Measurements from ENCODE around the gene ADAMTS2.
A peak's percentile ranks its signal among the peaks of the same experiment; 100 is the strongest.
"Not testable (repeated sequence)": the region's sequence is repeated elsewhere in the genome, so short reads cannot be mapped to it uniquely, and the experiment has no call there.

ADAMTS2 gene

DNA sequence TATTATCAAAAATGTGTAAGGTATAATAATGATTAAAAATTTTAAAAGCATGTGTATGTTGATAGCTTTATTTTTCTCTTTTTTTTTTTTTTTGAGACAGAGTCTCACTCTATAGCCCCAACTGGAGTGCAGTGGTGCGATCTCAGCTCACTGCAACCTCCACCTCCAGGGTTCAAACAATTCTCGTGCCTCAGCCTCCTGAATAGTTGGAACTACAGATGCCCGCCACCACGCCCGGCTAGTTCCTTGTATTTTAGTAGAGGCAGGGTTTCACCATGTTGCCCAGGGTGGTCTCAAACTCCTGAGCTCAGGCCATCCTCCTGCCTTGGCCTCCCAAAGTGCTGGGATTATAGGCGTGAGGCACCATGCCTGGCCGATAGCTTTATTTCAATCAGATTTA, 20.9 kb downstream of the ADAMTS2 start:
- DNase-seq = not testable (repeated sequence)

DNA sequence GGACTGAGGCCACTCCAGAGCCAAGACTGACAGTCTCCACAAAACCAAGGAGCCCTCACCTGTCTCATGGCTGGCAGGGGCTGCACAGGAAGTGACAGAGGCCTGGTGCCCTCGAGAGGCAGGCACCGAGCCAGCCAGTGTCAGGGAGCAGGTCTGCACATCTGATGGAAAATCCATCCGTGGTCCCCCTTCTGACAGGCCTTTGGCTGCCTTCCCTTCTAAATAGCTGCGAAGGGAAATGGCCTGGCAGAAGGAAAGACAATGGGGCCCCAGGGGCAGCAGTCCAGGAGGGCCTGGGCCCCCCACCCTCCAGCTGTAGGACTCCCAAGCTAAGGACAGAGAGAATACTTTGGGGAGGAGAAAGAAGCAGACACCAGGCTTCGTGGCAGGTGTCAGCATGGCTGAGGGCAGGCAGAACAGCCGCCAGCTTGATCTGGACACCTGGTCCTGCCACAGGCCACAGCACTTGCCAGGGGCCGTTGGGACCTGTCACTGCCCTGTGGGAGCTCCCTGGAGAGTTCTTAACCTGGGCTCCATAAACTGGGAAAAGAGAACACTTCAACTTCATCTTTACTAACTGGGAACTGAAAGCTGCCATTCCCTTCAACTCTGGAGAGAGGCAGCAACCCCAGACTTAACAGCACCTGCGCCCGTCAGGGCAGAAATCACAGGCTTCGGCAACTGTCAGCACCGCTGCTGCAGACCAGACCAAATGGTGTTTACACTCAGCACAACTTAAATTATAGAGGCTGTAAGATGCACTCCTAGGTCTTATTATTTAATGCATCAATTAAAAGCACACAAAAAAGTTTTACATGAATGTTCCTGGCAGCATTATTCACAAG, 22.0 kb downstream of the ADAMTS2 start:
- peak; percentile 56 for DNase-seq

DNA sequence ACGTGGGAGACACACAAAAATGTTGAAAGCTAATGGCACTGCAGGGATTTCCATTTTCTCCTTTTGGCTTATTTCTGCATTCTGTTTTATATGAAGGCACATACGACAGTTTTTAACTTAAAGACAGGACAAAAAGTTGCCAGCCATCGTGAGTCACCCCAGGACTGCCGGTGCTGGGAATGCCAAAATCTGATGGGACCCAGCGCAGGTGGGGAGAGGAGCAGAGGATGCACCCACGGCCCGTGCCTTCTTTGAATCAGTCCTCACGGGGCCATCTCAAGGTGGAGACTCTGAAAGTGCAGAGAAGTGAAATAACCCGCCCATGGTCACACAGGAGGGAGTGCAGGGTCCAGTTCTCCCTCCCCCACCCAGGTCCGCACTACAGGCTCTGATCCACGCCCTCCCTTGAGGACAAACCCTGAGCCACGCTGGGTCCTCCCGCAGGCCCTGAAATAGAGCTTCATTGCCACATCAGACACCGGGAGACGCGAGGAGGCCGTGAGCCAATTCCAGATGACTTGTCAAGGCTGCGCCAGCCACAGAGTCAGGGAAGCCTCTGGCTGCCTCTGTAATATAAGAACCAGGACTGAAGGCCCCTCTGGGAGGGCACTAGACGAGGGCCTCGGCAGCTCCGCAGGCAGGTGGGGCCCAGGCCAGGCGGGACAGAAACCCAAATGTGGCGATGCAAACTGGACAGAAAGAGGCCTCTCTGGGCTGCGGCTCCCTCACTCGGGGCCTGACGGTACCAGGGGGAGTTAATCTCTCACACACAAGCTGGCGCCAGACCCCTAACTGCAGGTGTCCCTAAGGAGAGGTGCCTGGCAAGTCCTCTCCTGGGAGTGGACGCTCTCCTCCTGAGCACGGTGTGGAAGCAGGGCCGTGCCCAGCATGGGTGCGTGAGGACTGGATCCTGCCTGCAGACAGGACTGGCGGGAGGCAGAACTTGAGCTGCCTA, 22.9 kb downstream of the ADAMTS2 start:
- no peak for DNase-seq

DNA sequence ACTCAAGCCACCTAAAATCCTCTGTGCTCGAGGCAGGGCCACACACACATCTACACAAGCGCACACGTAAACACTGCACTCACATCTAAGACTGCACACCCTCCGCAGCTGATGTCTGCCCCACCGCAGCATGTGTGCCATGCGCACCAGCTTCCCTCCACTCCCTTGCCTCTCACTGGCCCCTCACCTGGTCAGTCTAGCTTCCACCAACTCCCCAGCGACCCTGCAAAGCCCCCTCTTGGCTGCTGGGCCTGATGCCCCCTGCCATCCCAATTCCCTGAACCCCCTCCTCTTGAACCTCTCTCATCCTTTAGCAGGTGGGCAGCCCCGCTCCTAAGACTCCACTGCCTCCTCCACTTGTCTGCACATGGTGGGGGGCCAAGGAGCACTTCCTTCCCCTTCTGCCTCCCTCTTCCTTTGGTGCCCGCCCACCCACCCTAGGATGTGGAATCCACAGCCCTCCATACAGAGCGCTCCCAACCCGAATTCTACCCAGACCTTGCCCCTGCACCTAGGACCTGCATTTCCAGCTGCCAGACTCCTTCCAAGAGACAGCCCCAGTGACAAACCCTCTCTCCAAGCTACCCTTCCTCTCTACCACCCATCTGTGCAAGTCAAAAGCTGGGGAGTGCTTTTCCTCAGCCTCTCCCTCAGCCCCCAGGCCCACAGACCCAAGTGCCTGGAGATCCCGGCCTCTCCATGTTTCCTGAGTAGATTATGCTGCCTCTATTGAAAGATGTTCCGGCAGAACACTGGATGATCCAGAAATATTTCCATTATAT, 23.9 kb downstream of the ADAMTS2 start:
- no peak for DNase-seq

DNA sequence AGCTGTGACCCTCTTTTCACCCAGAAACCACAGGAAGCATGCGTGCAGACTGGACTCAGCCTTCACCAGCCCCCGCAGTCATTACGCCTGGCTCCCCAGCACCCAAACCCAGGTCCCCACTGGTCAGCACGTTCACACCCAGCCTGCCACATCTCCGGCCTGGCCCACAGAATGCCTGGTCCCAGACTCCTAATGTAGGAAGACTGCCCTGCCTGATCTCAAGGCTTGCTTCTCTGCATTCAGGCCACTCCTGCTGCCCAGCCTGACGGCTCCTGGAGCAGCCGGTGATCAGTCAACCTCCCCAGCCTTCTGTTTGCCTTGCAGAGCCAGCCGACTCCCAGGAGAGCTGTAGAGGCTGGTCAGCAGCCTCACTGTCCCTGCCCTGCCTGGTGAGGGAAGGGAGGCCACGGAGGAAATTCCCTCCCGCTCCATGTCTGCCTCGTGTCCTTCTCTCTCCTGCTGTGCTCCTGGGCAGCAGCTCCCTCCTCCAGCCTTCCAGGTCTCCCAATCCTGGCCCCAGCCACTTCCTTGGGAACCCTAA, 25.4 kb downstream of the ADAMTS2 start:
- DNase-seq = no peak

DNA sequence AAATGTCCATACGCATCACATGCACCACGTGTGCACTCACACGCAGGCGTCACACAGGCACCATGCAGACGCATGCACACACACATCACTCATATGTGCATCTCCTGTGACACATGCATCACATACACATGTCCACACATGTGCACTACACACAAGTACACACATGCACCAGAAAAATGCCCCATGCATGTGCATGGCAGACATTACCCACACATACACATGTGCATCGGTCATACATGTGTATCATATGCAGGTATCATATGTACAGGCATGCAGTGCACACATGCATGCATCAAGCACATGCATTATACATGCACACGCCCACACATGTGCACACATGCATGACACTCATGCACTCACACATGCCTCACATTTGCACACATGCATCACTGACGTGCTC, 26.1 kb downstream of the ADAMTS2 start:
- no peak for DNase-seq

DNA sequence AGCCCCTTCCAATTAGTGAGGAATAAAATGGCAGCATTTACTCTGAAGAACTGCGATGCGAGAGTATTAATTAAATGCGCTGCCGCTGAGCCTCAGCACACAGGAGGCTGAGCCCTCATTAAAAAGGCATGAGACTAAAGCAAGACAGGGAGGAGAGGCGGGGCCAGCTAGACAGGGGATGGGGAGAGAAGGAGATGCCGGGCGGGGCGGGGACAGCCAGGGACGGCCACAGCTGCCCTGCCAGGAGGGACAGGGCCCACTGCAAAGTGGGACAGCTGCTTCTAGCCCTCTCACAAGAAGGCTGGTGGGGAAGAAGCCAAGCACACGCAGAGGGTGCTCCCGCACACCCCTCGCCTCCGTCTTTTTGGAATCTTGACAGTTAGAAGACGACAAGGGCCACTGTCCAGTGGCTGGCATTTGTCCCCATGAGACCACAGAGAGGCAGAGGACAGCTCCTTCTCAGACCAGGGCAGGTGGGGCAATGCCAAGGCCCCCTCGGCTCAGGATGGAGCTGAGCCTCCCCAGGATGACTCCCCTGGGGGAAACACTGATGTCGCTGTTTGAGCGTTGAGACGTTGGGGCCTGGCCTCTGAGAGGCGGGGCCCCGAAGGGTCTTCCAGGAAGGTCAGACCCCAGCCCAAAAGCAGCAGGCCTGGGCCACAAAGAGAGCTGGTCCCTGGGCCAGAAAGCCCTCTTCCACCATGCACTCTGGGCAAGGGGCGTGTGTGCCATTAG, 26.9 kb downstream of the ADAMTS2 start:
- no peak for DNase-seq

DNA sequence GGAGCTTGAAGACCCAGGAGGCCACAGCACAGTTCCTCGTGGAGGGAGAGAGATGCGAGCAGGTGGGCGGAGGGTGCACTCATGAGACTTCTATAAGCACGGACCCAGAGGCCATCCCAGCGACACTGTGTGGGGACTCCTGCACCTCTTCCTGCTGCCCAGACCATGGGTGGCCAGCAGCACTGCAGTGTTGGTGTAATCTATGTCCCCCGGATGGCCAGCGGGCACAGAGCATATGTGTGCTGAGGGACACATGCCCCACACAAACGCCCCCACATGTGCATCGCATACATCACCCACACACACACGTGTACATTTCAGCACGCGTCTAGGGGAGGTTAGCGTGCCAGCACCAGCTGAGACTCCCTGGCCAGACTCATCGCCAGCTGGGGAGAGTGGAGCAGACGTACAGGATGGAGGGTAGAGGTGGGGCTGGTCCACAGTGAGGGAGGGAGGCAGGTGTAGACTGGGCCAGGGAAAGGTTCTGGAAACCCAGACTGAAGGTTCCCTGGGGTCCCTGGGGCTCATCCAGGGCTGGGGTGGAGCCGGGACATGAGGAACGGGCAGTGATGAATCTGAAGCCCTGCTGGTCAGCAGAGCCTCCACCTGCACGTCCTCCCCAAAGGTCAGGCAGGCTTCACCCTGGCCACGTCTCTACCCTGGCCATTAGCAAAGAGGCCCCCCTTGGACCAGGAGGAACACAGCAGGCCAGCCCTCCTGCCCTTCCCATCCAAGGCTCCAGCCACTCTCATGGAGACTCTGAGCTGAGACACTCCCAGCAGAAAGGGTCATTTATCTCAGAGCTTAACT, 27.6 kb downstream of the ADAMTS2 start:
- DNase-seq = no peak

DNA sequence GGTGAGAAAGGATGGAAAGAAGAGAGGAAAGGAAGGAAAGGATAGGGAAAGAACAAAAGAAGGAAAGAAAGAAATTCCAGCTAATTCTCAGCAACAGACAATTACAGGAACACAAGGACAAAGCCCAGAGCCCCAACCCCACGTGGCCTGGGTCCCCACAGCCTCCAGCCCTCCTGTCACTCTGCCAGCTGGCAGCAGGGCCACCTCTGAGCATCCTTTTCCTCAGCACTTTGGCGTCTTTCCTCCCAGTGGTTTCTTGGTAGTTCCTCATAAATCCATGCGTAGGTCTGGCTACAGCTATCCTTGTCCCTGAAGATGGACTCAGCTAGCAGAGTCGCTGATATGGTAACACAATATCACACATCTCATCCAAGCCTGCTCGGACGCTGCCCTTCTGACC, 28.3 kb downstream of the ADAMTS2 start:
- no peak for DNase-seq

DNA sequence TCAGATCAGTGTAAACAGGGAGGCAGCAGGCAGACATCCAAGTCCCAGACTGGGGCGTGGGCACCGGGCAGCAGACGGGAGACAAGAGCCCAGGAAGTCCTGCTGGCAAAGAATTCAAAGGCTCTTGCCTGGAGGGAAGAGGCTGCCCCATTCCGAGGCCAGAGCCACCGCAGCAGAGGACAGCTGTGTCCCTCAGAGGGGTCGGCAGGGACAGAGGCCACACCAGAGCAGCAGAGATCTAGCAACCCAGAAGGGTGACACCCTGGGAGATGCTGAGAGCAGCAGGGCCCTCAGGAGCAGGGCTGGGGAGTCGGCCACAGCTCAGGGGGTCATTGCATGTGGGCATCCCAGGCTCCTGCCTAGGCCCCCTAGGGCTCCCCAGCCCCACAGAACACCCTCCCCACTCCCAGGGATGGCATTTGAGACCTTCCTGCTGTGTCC, 29.1 kb downstream of the ADAMTS2 start:
- no peak for DNase-seq

DNA sequence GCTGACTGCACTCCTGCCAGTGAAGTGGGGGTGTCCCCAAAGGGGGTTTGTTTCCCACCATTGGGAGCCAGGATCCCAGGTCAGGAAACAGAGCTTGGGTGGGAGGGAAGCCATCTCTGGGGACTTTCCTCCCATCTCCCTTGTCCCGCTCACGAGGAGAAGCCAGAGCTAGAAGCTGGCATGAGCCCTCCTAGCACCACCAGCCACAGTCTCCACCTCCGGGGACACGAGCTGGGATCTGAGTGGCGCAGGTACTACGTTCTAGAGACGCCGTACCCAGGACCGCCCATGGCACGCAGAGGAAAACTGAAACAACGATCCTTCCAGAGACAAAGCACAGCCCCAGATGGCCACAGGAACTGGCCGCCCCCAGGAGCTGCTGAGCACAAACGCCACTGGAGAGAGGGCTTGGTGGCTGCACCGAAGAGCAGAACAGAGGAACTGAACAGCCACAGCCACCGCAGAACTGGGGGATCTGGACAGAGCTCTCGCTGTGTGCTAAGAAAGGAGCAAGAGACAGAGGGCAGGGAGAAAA, 29.8 kb downstream of the ADAMTS2 start:
- no peak for DNase-seq

DNA sequence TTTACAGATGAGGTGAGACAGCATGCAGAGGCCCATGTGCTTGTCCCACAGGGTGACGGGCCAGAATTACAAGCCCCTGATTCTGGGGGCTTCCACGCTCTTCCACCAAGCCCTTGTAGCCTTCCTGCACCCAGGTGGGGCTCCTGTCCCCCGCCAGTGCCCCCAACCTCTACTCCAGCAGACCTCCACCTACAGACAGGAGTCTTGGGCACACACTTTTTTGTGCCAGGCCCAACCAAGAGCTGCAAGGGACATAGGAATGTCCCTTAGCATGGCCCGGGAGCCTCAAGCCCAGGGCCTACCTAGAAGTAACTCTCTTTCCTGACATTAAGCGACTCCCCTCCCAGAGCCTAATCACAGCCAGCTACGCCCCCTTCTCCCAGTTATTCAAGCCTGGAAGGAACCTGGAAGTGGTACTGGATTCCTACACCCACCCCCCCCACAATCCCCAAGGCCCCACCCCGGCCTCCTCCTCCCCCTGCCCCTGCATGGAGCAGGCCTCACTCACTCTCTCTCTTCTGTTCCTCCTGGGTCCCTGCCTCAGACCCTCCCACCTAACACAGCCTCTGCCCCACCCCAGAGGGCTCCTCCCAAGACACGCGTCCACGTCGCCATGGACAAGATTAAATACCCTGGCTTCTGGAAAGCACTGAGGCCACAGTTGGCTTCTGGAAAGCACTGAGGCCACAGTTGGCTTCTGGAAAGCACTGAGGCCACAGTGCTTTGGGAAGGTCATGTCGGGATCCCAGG, 30.5 kb downstream of the ADAMTS2 start:
- no peak for DNase-seq

DNA sequence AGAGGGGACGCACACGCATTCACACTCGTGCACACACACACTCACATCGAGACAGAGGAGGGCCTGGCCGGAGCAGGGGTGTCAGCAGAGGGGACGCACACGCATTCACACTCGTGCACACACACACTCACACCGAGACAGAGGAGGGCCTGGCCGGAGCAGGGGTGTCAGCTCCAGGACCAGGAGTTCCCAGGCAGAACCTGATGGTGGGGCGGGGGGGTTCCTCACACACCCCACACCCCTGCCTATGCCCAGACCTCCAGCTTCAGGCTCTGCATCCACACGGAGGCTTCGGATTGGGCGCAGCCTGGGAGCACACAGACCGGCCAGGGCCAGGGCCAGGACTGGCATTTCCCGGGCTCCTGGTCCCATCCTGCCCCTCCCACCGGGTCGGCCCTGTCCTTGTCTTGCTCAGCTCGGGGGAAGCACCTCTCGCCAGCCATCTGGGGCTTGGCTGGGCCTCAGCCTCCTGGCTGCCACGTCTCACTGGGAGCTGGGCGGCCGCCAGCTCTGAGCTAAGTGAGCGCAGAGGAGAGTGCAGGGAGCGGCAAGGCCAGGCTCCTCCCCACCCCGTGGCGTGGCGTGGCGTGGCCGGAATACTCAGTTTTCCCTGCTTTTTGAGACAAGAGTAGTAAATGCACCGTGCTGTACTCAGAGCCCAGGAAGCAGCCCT, 31.3 kb downstream of the ADAMTS2 start:
- peak; percentile 45 for DNase-seq

DNA sequence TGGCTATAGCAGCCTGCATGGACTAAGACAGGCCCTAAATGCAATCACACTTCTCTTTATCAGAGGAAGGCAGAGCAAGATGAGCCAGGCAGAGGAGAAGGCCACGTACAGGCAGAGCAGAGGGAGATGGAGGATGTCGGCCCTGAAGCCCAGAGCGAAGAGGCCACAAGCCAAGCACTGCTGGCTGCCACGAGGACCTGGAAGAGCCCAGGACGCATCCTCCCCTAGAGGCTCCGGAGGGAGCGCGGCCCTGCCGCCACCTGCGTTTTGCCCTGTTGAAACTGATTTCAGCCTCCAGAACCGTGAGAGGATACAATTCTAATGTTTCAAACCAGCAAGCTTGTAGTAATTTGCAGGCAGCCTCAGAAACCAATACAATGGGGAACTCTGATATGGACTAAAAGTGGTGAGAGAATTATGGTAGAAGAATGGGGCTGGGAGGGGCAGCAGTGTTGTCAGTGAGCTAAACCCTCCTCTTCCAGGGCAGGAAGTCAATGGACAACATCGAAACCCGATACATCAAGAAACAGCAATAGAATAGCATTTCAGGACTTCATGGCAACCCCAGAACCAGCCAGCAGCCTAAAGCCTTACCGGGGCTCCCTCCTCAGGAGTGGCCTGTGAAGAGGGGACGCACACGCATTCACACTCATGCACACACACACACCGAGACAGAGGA, 32.6 kb downstream of the ADAMTS2 start:
- no peak for DNase-seq

DNA sequence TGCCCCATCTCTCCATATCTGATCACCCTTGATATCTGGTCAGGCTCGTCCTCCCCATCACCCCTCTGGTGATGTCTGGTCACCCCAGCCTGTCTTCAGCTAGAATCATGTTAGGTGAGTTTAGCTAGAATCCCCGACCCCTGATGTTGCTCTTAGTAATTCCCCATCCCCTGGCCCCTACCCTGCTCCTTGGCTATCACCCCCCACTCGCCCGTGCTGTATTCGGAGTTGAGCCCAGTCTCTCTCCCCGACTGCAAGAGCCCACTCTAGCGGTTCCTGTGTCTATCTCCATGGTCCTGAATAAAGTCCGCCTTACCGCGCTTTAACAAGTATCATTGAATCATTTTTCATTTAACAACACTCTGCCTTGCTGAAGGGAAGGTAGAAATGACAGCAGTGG, 33.7 kb downstream of the ADAMTS2 start:
- DNase-seq = no peak

DNA sequence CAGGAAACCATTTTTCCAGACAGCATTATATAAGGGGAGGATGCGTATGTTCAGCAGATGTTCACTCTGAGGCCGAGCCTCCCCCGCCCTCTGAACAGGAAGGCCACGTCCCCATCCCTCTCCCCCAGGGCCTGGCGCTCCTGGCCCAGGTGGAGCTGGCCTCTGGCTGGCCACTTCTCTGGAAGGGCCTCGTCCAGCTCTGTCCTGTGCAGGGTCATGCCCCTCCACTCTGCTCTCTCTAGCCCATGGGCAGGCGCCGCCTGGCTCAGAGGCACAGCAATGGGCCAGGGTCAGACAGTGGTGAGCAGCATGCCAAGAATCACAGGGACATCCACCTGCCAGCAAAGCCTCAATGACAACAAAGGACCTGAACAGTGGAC, 34.2 kb downstream of the ADAMTS2 start:
- no peak for DNase-seq

DNA sequence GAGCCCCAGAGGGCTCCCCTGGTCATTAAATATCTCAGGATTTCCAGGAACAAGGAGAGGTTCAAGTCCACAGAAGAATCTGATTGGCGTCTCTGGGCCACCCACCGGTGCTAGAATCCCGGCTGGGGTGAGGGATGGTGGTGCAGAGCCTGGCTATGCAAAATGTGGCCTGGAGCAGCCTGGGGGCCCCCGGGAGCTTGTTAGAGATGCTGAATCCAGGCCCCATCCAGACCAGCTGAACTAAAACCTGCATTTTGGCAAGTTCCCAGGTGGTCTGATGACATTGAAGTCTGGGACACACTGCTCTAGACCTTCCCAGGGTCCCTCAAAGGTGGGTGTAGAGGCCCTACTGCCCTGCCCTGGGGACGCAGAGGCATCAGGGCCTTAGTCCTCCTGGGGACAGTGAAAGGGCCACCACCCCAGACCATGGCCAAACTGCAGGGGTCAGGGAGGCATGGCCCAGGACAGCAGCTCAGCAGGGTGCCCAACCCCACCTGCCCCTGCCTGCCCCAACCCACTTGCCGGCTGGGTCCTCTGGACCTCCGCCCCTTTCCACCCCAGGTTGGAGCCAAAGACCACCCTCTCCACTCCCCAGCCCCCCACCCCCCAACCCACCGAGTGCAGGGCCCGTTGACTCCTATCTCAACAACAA, 34.7 kb downstream of the ADAMTS2 start:
- DNase-seq = no peak

DNA sequence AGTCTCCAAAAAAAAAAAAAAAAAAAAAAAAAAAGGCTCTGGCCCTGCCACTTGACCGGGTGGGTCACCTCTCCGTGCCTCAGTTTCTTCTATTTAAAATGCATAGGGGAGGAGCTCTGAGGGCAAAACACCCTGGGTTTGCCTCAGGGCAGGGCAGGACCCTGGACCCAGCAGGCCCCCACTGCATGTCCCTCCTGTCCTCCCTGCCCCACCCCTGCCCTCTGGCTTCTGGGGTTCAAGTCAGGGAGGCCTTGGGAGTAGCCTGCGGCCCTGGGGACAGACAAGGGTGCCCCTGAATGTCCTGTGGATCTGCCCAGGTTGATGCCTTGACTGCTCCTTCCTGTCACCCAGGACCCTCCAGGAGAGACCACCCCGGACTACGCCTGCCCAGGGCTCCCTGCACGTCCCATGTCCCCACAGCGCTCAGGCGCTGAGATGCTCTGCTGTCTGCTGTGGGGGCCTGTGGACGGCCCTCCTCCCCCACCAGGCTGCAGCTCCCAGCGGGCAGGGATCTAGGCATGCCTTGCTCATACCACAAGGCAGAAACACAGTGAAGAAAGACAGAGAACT, 35.4 kb downstream of the ADAMTS2 start:
- no peak for DNase-seq

All from DMS79 treated with DMSO at 0.1 percent for 48 hours (cell line).